NT2/D1 (cell line): Measurements from ENCODE around the gene MRPL58.

ENCODE experiments used
- DNase-seq: peaks from one replicate; pipeline ENCODE4 v3.0.0-alpha.2; 2011; ENCODE audit warnings: low read depth, low spot score
- H3K27me3 ChIP-seq: 2 replicates; pipeline ENCODE4 v1.6.0; 2011; ENCODE audit warnings: mild to moderate bottlenecking; ENCODE audit not compliant: insufficient read length, insufficient read depth
- H3K36me3 ChIP-seq: 2 replicates; pipeline ENCODE4 v1.6.1; 2011; ENCODE audit warnings: mild to moderate bottlenecking, low read length, mixed read lengths; ENCODE audit not compliant: insufficient read depth, insufficient read length
- H3K4me1 ChIP-seq: 2 replicates; pipeline ENCODE4 v1.5.1; 2011; ENCODE audit not compliant: insufficient read depth, insufficient read length
- H3K4me3 ChIP-seq: 2 replicates; pipeline ENCODE4 v1.5.1; 2011; ENCODE audit warnings: low read depth; ENCODE audit not compliant: insufficient read length
- H3K9ac ChIP-seq: 2 replicates; pipeline ENCODE4 v1.6.0; 2011; ENCODE audit warnings: low read depth; ENCODE audit not compliant: insufficient read length
- H3K9me3 ChIP-seq: 2 replicates; pipeline ENCODE4 v1.5.1; 2011; ENCODE audit warnings: mild to moderate bottlenecking, low read length; ENCODE audit not compliant: insufficient read depth
- SUZ12 ChIP-seq: IDR thresholded peaks from 2 replicates; pipeline ENCODE4 v1.6.1; 2011; ENCODE audit not compliant: insufficient read length, insufficient read depth; ENCODE audit errors: extremely low read depth
- YY1 ChIP-seq: IDR thresholded peaks from 2 replicates; pipeline ENCODE4 v1.6.1; 2011; ENCODE audit not compliant: insufficient read length, insufficient read depth
- ZNF274 ChIP-seq: IDR thresholded peaks from 2 replicates; pipeline ENCODE4 v1.6.1; 2011; ENCODE audit warnings: mild to moderate bottlenecking, low read depth, low read length

Gene MRPL58

DNA sequence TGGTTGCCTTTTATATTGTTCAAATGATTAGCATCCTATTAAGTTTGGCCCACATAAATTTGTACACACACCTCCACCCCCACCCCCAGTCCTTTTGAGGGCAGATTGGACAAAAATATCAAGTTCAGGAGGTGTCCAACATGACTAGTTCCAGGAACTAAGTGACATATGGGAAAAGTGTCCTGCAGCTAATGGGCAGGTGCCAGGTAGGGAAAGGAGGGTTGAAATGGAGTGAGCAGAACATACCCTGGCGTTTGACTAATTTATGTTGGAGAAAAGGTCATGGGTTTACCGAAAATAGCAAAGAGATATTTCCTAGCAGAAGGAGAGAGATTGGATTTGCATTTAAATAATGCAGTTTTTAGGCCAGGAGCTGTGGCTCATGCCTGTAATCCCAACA lies 39.5 kb downstream of the MRPL58 start:
- Histone ChIP-seq H3K9me3 (peaks cover 4% of the 10 kb centered on the region; the same call in 1 of the 2 replicates), H3K9ac (no peak overlapping the region), H3K36me3 (peaks cover 73% of the 10 kb centered on the region), H3K4me1 (no peaks in the 10 kb centered on the region), H3K27me3 (no peaks in the 10 kb centered on the region), H3K4me3 (no peak overlapping the region)
- no peak for TF ChIP-seq YY1
- TF ChIP-seq SUZ12 = no peak
- TF ChIP-seq ZNF274 = no peak
- no peak for DNase-seq

DNA sequence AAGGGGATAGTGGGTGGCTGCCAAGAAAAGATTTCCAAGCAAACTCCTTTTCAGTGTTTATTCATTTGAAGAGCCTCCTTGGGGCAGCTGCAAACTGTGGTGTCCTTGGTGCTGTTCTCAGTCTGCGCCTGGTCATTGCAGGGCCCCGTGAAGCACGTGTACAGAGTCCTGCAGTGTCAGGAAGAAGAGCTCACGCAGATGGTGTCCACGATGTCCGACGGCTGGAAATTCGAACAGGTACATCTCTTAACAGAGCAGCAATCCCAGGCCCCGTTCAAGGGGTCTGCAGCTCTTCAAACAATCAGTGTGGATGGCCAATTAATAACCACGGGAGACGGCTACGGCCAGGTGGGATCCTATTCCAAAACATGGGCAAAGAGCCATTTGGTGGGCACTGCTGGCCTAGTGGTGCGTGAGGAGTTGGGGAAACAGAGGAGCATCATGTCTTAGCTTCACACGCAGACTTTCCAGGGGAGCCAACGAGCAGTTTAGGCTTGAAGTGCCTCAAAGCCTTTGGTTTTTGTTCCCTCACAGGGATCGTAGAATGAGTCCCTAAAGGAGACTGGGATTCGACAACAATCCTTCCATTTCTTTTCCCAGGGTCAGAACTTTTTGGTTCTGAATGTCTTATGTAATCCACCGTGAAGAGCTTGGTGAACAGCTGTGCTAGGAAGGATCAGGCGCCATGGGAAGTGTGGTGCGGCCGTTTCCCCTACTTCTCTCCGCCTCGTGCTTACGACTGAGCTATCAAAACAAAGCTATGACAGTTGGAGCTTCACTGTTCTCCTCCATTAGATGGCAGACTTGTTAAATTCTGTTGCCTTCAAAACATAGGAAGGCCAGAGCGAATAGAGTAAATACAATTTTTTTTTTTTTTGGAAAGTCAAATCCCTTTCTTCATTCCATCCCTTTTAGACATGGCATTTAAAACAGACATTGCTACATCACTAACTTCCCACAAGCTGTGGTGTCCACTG lies 47.2 kb downstream of the MRPL58 start:
- H3K9ac ChIP-seq = no peak overlapping the region
- peaks cover under 1% of the 10 kb centered on the region for H3K4me1 ChIP-seq
- H3K9me3 ChIP-seq = no peaks in the 10 kb centered on the region
- no peaks in the 10 kb centered on the region for H3K27me3 ChIP-seq
- peaks cover 81% of the 10 kb centered on the region for H3K36me3 ChIP-seq
- TF ChIP-seq ZNF274 (no peak), YY1 (no peak), SUZ12 (no peak)
- DNase-seq = no peak
- no peak overlapping the region for H3K4me3 ChIP-seq

DNA sequence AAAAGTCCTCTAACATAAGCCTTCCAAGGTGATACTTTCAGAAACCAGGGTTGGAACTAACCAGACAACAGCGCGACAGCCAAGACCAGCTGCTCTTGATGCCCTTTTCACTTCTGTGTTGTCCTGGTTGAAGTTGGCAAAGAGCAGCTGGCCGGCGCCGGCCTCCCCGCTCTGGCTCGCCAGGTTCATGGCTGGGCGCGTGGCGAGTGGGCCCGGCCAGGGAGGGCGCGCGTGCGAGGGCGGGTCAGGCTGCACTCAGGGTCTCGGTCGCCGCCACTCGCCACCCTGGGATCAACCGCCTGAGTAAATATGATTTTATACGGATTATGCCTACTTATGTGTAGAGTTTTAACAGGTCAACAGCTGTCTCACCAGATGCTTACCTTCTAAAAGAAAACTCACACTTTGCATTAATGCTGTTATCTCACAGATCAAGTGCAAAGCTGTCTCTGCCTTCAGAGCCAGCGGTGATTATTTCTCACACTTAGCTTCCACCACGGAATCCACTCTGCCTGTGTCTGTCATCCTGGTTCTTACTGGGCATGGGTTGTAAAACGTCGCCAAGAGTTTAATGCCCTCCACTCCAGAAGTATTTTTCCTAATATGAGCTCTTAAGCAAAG lies 48.1 kb downstream of the MRPL58 start:
- Histone ChIP-seq H3K4me1 (peaks cover 2% of the 10 kb centered on the region), H3K9me3 (no peaks in the 10 kb centered on the region), H3K4me3 (no peak overlapping the region), H3K27me3 (no peaks in the 10 kb centered on the region), H3K36me3 (peaks cover 81% of the 10 kb centered on the region), H3K9ac (no peak overlapping the region)
- no peak for DNase-seq
- no peak for TF ChIP-seq ZNF274
- no peak for TF ChIP-seq SUZ12
- no peak for TF ChIP-seq YY1

DNA sequence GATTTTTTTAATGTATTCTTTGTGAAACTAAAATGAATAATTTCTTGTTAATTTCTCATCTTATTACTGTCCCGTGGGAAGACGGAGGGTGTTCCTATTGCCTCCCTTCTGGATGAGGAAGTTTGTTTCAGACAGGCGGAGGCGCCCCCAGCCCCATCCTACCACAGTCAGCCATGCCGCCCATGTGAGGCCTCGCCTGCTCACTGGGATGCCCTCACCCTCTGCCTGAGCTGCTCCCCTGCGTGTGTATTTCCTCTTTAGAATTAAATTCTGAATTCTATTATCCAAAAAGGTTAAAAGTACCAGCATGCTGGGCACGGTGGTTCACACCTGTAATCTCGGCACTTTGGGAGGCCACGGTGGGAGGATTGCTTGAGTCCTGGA lies 48.6 kb downstream of the MRPL58 start:
- peaks cover 78% of the 10 kb centered on the region for H3K36me3 ChIP-seq

DNA sequence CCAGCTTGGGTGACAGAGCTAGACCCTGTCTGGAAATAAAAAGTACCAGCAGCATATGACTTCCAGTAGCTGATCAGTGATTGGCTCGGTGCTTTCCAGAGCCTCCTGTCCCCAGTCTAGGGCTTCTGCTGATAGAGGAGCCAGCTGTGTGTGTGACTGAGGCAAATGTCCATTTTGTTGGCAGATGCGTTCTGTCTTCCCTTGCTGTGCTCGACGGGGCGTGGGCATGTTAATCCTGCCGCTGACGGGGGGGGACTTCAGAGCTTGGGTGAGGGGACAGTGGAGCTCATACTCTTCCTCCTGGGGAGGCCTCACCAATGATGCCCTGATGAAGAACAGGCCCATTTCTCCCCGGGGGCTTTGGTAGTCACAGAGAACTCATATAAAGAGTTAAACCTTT lies 49.1 kb downstream of the MRPL58 start:
- TF ChIP-seq YY1 = no peak
- no peak for TF ChIP-seq SUZ12
- no peak for TF ChIP-seq ZNF274
- no peak overlapping the region for H3K9ac ChIP-seq
- H3K36me3 ChIP-seq = peaks cover 72% of the 10 kb centered on the region

More for the DNA sequence above, 48.6 kb downstream of the MRPL58 start:
- no peak for DNase-seq
- Histone ChIP-seq H3K27me3 (no peaks in the 10 kb centered on the region), H3K4me3 (no peak overlapping the region), H3K9me3 (no peaks in the 10 kb centered on the region), H3K4me1 (peaks cover 2% of the 10 kb centered on the region), H3K9ac (no peak overlapping the region)
- TF ChIP-seq ZNF274 = no peak
- no peak for TF ChIP-seq SUZ12
- no peak for TF ChIP-seq YY1

DNA sequence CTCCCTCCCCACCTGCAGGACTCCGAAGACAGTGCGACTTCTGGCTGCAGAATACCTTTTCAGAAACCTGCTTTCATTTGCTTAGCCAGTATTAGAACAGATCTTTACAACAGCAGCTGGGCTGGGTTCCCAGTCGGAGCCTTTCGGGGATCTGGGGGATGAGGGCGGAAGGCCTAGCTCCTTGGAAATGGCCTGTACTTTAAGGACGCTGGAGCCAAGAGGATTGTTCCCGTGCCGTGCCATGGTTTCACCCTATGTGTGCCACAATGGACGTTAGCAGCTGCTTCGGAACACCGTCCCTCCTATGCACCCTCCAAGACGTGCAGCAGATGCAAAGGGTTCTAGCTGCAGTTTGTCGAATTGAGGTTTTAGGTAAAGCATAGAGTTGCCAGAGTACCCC lies 50.7 kb downstream of the MRPL58 start:
- no peak overlapping the region for H3K9ac ChIP-seq
- peaks cover 66% of the 10 kb centered on the region for H3K36me3 ChIP-seq
- no peak for DNase-seq
- TF ChIP-seq SUZ12 = no peak
- no peak for TF ChIP-seq YY1
- no peak for TF ChIP-seq ZNF274
- H3K4me1 ChIP-seq = peaks cover 2% of the 10 kb centered on the region
- H3K4me3 ChIP-seq = no peak overlapping the region
- H3K27me3 ChIP-seq = no peaks in the 10 kb centered on the region
- H3K9me3 ChIP-seq = no peaks in the 10 kb centered on the region

More for the DNA sequence above, 49.1 kb downstream of the MRPL58 start:
- H3K9me3 ChIP-seq = no peaks in the 10 kb centered on the region
- H3K4me3 ChIP-seq = no peak overlapping the region
- H3K4me1 ChIP-seq = peaks cover 2% of the 10 kb centered on the region
- no peak for DNase-seq
- H3K27me3 ChIP-seq = no peaks in the 10 kb centered on the region

DNA sequence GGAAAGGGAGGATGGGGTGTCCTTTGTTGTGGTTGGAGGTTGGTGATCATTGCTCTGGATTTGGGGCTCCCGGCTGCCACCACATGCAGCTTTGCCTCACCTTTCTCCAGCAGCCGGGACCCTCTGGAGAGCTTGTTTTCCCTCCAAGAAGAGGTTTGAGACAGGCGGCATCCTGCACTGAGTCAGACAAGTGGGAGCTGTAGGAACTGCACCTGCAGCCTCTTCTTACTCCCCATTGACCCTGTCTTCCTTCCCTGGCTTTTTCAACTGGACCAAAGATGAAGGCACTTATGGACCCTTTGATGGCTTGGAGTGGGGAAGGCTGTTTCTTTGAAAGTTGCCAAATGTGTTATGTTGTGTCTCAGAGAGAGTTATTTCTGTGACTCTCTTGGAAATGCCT lies 51.2 kb downstream of the MRPL58 start:
- Histone ChIP-seq H3K4me1 (peaks cover 2% of the 10 kb centered on the region), H3K36me3 (peaks cover 66% of the 10 kb centered on the region), H3K9me3 (no peaks in the 10 kb centered on the region), H3K9ac (no peak overlapping the region), H3K27me3 (no peaks in the 10 kb centered on the region), H3K4me3 (no peak overlapping the region)
- TF ChIP-seq SUZ12 = no peak
- no peak for TF ChIP-seq YY1
- no peak for TF ChIP-seq ZNF274
- no peak for DNase-seq
